ENCODE results near the gene MRPS18B.

MRPS18B gene

DNA sequence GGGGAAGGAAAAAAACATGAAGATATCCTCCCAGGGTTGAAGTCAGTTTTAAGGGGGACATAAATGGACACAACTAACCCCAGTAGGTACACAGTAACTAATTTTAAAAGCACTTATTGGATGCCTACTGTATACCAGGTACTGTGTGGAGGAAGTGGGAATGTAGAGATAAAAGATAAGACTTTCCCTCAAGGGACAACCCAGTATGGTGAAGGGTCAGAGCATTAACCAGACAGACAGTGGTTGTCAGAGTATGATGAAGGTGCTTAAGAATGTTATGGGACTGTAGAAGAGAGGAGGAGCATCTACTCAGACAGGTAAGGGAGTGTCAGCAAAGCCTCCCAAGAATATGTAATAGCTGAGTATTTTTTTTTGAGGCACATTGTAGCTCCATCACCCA lies 45.5 kb upstream of the MRPS18B start:
- no peak for DNase-seq (ENCODE audit: low read depth in 1 of 2, low spot score in 1 of 2)
- TF ChIP-seq POLR2AphosphoS5 (IDR thresholded peaks at IDR 0.05; ENCODE audit: low read depth) (no peak), SPI1 (IDR thresholded peaks at IDR 0.05; ENCODE audit: borderline replicate concordance, low read depth) (no peak), GABPA (IDR thresholded peaks at IDR 0.05; ENCODE audit: low read depth) (no peak)
- TF ChIP-seq, protein P1, sequence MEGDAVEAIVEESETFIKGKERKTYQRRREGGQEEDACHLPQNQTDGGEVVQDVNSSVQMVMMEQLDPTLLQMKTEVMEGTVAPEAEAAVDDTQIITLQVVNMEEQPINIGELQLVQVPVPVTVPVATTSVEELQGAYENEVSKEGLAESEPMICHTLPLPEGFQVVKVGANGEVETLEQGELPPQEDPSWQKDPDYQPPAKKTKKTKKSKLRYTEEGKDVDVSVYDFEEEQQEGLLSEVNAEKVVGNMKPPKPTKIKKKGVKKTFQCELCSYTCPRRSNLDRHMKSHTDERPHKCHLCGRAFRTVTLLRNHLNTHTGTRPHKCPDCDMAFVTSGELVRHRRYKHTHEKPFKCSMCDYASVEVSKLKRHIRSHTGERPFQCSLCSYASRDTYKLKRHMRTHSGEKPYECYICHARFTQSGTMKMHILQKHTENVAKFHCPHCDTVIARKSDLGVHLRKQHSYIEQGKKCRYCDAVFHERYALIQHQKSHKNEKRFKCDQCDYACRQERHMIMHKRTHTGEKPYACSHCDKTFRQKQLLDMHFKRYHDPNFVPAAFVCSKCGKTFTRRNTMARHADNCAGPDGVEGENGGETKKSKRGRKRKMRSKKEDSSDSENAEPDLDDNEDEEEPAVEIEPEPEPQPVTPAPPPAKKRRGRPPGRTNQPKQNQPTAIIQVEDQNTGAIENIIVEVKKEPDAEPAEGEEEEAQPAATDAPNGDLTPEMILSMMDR (IDR thresholded peaks at IDR 0.05; ENCODE audit: insufficient read depth, low read length) = no peak
- TF ChIP-seq, protein P2, sequence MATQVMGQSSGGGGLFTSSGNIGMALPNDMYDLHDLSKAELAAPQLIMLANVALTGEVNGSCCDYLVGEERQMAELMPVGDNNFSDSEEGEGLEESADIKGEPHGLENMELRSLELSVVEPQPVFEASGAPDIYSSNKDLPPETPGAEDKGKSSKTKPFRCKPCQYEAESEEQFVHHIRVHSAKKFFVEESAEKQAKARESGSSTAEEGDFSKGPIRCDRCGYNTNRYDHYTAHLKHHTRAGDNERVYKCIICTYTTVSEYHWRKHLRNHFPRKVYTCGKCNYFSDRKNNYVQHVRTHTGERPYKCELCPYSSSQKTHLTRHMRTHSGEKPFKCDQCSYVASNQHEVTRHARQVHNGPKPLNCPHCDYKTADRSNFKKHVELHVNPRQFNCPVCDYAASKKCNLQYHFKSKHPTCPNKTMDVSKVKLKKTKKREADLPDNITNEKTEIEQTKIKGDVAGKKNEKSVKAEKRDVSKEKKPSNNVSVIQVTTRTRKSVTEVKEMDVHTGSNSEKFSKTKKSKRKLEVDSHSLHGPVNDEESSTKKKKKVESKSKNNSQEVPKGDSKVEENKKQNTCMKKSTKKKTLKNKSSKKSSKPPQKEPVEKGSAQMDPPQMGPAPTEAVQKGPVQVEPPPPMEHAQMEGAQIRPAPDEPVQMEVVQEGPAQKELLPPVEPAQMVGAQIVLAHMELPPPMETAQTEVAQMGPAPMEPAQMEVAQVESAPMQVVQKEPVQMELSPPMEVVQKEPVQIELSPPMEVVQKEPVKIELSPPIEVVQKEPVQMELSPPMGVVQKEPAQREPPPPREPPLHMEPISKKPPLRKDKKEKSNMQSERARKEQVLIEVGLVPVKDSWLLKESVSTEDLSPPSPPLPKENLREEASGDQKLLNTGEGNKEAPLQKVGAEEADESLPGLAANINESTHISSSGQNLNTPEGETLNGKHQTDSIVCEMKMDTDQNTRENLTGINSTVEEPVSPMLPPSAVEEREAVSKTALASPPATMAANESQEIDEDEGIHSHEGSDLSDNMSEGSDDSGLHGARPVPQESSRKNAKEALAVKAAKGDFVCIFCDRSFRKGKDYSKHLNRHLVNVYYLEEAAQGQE (IDR thresholded peaks at IDR 0.05; ENCODE audit: insufficient replicate concordance, low read depth) = no peak
- Histone ChIP-seq H3K4me3 (replicated peaks; ENCODE audit: insufficient read depth, low read length) (peak overlapping the region; percentile 89), H3K27ac (replicated peaks) (peak overlapping the region; percentile 95), H3K27me3 (ENCODE audit: insufficient read depth, poor library complexity, severe bottlenecking) (no peaks in the 10 kb centered on the region)

DNA sequence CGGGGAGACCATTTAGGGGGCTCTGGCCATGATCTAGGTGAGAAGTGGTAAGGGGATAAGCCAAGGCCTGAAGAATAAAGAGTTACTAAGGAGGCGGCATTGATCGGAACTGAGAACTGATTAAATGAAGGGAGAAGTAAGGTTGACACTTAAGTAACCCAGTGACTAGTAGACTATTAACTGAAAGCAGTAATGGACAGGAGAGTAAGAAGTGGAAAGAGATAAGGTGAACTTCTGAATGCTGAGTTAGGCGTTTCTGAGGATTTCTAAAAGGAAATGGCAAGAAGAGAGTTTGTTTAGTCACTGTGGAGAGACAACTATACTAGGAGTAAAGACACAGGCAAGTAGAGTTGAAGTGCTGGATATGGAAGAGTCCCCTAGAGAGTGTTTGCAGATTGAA lies 44.5 kb upstream of the MRPS18B start:
- H3K27me3 ChIP-seq (ENCODE audit: insufficient read depth, poor library complexity, severe bottlenecking) = no peaks in the 10 kb centered on the region
- no peak for DNase-seq (ENCODE audit: low read depth in 1 of 2, low spot score in 1 of 2)
- TF ChIP-seq SPI1 (IDR thresholded peaks at IDR 0.05; ENCODE audit: borderline replicate concordance, low read depth) (no peak), GABPA (IDR thresholded peaks at IDR 0.05; ENCODE audit: low read depth) (no peak), POLR2AphosphoS5 (IDR thresholded peaks at IDR 0.05; ENCODE audit: low read depth) (no peak)
- TF ChIP-seq, protein P2 (IDR thresholded peaks at IDR 0.05; ENCODE audit: insufficient replicate concordance, low read depth) = no peak
- TF ChIP-seq, protein P1 (IDR thresholded peaks at IDR 0.05; ENCODE audit: insufficient read depth, low read length) = no peak
- H3K27ac ChIP-seq (replicated peaks) = no peak overlapping the region
- no peak overlapping the region for H3K4me3 ChIP-seq (replicated peaks; ENCODE audit: insufficient read depth, low read length)

DNA sequence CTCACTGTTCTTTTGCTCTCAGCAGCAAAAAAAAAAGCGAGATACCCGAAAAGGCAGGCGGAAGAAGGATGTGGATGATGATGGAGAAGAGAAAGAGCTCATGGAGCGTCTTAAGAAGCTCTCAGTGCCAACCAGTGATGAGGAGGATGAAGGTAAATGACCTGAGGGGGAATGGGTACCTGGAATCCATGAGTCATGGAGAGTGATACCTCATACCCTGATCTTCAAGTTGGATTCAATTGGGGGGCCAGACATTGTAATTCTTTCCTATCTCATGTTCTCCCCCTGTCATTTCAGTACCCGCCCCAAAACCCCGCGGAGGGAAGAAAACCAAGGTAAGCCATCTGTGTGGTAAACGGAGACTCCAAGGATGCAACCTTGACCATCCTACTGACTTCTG lies 39.6 kb upstream of the MRPS18B start:
- Histone ChIP-seq H3K27me3 (ENCODE audit: insufficient read depth, poor library complexity, severe bottlenecking) (no peaks in the 10 kb centered on the region), H3K4me3 (replicated peaks; ENCODE audit: insufficient read depth, low read length) (no peak overlapping the region), H3K27ac (replicated peaks) (no peak overlapping the region)
- TF ChIP-seq GABPA (IDR thresholded peaks at IDR 0.05; ENCODE audit: low read depth) (no peak), POLR2AphosphoS5 (IDR thresholded peaks at IDR 0.05; ENCODE audit: low read depth) (no peak), SPI1 (IDR thresholded peaks at IDR 0.05; ENCODE audit: borderline replicate concordance, low read depth) (no peak)
- TF ChIP-seq, protein P1 (IDR thresholded peaks at IDR 0.05; ENCODE audit: insufficient read depth, low read length) = no peak
- TF ChIP-seq, protein P2 (IDR thresholded peaks at IDR 0.05; ENCODE audit: insufficient replicate concordance, low read depth) = no peak
- DNase-seq (ENCODE audit: low read depth in 1 of 2, low spot score in 1 of 2) = no peak

All from HL-60 (cell line).